Transverse colon (tissue), 4 donors: ENCODE data around the gene RSPO4. TPM values are rescaled to one million over a fixed set of nuclear protein-coding genes. Genes with fewer than 3 reads are reported as not detected.

ENCODE experiments used
- DNase-seq: peaks from one replicate; pipeline ENCODE4 v3.0.0-alpha.2; 2019
- H3K27ac ChIP-seq, 4 donors: fragments of 200-600 bp; sonication (generic); 2 replicates each; pipeline ENCODE4 v1.5.1; 2016 to 2018; ENCODE audit warnings: inconsistent platforms in 4 of 4
- H3K27me3 ChIP-seq: fragments of 200-600 bp; sonication (generic); 2 replicates; pipeline ENCODE4 v1.5.1; 2017; ENCODE audit warnings: inconsistent platforms
- H3K36me3 ChIP-seq, 4 donors: fragments of 200-600 bp; sonication (generic); 2 replicates each; pipeline ENCODE4 v1.5.1; 2017 to 2019; ENCODE audit warnings: inconsistent platforms in 4 of 4
- H3K4me1 ChIP-seq, 4 donors: fragments of 200-600 bp; sonication (generic); 2 replicates each; pipeline ENCODE4 v1.5.1; 2017 to 2020; ENCODE audit warnings: inconsistent platforms in 4 of 4
- H3K4me3 ChIP-seq, 4 donors: fragments of 200-600 bp; sonication (generic); 1 replicate in 1 of 4; 2 replicates in 3 of 4; pipeline versions ENCODE4 v1.5.1 to v1.6.1; 2017 to 2019; ENCODE audit warnings: inconsistent platforms in 4 of 4
- H3K9me3 ChIP-seq, 2 donors: fragments of 200-600 bp; sonication (generic); 2 replicates each; pipeline ENCODE4 v1.5.1; 2017 to 2019; ENCODE audit warnings: inconsistent platforms in 2 of 2
- EP300 ChIP-seq: sonication (generic); formaldehyde crosslinking; IDR thresholded peaks from one replicate; pipeline ENCODE4 v1.6.1; 2017; ENCODE audit warnings: antibody characterized with exemption, low read depth
- POLR2A ChIP-seq: fragments of 450-650 bp; IDR thresholded peaks from one replicate; pipeline ENCODE4 v1.6.1; 2016; ENCODE audit warnings: antibody characterized with exemption, mild to moderate bottlenecking, moderate library complexity
- POLR2AphosphoS5 ChIP-seq, 3 donors: sonication (generic); formaldehyde crosslinking; IDR thresholded peaks; one replicate each; pipeline ENCODE4 v1.6.1; 2016; ENCODE audit warnings: antibody characterized with exemption in 3 of 3
- WGBS, 2 donors: methylation state at CpG; one replicate each; pipeline ENCODE4 v1.1.5; 2018; ENCODE audit warnings: low coverage in 1 of 2; 5-methylcytosine and 5-hydroxymethylcytosine counted together
- in situ Hi-C, 4 donors: fragments of 200-750 bp; cut with MboI; loops; one replicate each; pipeline versions ENCODE4 v1.15.0 to v1.15.1; 2017; ENCODE audit warnings: low sequenced_read_pairs in 3 of 4, low pct_ligation_motif_present in 1 of 4, low pct_unique_long_range_greater_than_20kb in 1 of 4
- intact Hi-C: fragments of 100-400 bp; cut with DNase I; formaldehyde crosslinking; loops from one replicate; pipeline ENCODE4 v1.15.1; 2023; ENCODE audit warnings: low total_unique reads
- total RNA-seq, 4 donors: library from RNA; depleted of rRNA; stranded (reverse); fragments of >200 nt; gene quantifications; one replicate each; pipeline ENCODE4 v1.1.0, GENCODE V29; 2016
- TF ChIP-seq, protein P1 (sequence below), 5 experiments: fragments of 200-600 bp in 3 of 5; fragments of 450-650 bp in 2 of 5; sonication (generic) in 3 of 5; IDR thresholded peaks; 1 replicate in 2 of 5; 2 replicates in 3 of 5; pipeline ENCODE4 v1.5.1; 2016 to 2017; ENCODE audit warnings: antibody characterized with exemption in 5 of 5, inconsistent platforms in 3 of 5, mild to moderate bottlenecking in 2 of 5, moderate library complexity in 1 of 5

Gene RSPO4
- total RNA-seq, 4 donors from 2014 or later = not detected

DNA sequence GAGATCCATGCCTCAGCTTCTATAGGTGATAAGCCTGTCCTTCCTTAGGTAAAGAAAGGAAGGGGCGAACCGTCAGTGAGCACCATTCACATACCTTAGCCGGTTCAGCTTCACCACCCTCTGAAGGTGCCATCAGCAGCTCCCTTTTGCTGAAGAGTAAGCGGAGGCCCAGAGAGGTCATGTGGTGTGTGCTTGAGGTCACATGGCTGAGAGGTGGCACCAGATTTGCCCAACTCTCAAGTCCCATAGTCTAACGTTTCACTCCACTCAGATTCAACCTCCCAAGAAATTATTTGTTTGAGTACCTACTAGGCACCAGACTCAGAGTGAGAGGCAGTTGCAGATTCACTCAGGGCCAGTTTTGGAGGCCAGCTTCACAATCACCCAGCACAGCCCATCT lies 18.5 kb upstream of the RSPO4 start:
- WGBS, 2 donors = 88% methylated on average over 5 of the region's 5 CpGs; no CpG with 5 or more reads in 1 of the 2 donors
- Histone ChIP-seq H3K4me3 (no peak overlapping the region), H3K36me3 (no peaks in the 10 kb centered on the region), H3K27ac (no peak overlapping the region), H3K4me1 (no peaks in the 10 kb centered on the region), H3K27me3 (no peaks in the 10 kb centered on the region), H3K9me3 (no peaks in the 10 kb centered on the region)
- DNase-seq = no peak
- TF ChIP-seq EP300 (no peak), POLR2AphosphoS5 (IDR thresholded peaks at IDR 0.05) (no peak), POLR2A (no peak)
- TF ChIP-seq, protein P1, sequence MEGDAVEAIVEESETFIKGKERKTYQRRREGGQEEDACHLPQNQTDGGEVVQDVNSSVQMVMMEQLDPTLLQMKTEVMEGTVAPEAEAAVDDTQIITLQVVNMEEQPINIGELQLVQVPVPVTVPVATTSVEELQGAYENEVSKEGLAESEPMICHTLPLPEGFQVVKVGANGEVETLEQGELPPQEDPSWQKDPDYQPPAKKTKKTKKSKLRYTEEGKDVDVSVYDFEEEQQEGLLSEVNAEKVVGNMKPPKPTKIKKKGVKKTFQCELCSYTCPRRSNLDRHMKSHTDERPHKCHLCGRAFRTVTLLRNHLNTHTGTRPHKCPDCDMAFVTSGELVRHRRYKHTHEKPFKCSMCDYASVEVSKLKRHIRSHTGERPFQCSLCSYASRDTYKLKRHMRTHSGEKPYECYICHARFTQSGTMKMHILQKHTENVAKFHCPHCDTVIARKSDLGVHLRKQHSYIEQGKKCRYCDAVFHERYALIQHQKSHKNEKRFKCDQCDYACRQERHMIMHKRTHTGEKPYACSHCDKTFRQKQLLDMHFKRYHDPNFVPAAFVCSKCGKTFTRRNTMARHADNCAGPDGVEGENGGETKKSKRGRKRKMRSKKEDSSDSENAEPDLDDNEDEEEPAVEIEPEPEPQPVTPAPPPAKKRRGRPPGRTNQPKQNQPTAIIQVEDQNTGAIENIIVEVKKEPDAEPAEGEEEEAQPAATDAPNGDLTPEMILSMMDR (IDR thresholded peaks at IDR 0.05) = no peak
- in situ Hi-C loops = no loop called here
- intact Hi-C loops = no loop called here

DNA sequence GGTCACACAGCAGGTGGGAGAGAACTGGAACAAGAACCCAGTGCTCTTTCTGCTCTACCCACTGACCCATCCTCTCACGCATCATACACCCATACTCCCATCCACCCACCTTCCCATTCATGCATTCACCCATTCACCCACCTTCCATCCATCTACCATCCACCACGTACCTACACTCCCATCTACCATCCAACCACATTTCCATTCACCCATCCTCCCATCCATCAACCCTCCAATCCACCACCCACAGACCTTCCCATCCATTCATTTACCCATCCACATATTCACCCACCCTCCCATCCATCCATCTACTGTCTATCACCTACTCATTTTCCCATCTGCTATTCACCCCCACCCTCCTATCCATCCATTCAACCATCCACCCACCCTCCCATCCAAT lies 17.2 kb upstream of the RSPO4 start:
- Histone ChIP-seq H3K27ac (no peak overlapping the region), H3K36me3 (no peaks in the 10 kb centered on the region), H3K4me3 (no peak overlapping the region), H3K9me3 (no peaks in the 10 kb centered on the region), H3K27me3 (no peaks in the 10 kb centered on the region), H3K4me1 (no peaks in the 10 kb centered on the region)
- DNase-seq = no peak
- intact Hi-C loops = no loop called here
- no peak for TF ChIP-seq EP300
- TF ChIP-seq, protein P1 (IDR thresholded peaks at IDR 0.05) = no peak
- no peak for TF ChIP-seq POLR2AphosphoS5 (IDR thresholded peaks at IDR 0.05)
- TF ChIP-seq POLR2A = no peak
- 52 to 72% methylated on average over 2 of the region's 2 CpGs for WGBS, 2 donors
- in situ Hi-C loops = no loop called here

DNA sequence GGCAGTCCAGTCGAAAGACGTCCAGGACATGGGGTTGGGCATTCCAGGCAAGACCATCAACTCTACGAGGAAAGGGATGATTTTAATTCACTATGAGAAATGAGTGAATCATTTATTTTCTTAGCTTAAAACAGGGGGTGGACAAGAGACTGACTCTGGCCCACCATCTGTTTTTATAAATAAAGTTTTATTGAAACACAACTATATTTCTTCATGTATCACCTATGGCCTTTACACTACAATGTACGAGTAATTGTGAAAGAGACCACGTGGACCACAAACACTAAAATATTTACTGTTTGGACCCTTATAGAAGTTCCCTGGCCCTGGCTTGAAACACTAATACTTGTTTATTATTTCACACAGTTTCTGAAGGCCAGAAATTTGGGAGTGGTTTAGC lies 15.6 kb upstream of the RSPO4 start:
- no peak for DNase-seq
- Histone ChIP-seq H3K27ac (no peak overlapping the region), H3K4me1 (no peaks in the 10 kb centered on the region), H3K9me3 (no peaks in the 10 kb centered on the region), H3K36me3 (no peaks in the 10 kb centered on the region), H3K27me3 (no peaks in the 10 kb centered on the region), H3K4me3 (no peak overlapping the region)
- intact Hi-C loops = no loop called here
- in situ Hi-C loops = no loop called here
- TF ChIP-seq, protein P1 (IDR thresholded peaks at IDR 0.05) = no peak
- no peak for TF ChIP-seq POLR2A
- TF ChIP-seq EP300 = no peak
- TF ChIP-seq POLR2AphosphoS5 (IDR thresholded peaks at IDR 0.05) = no peak
- 45 to 73% methylated on average over 5 of the region's 5 CpGs for WGBS, 2 donors

DNA sequence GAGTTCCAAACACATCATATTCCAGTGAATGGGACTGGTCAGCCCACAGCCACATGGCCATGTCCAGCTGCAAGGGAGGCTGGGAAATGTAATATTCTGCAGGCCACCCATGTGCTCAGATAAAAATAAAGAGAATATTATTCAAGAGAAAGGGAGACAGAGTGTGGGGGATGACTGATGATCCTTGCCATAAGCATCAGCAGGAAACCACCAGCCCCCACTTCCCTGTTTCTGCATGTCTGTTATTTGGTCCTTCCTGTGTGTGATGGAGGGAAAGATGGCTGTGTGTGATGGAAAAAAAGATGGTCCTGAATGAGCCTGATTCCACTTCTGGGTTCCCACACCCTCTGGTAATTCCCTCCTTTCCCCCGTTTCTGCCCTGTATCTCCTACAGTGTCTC lies 13.1 kb upstream of the RSPO4 start:
- Histone ChIP-seq H3K27ac (no peak overlapping the region), H3K36me3 (no peaks in the 10 kb centered on the region), H3K9me3 (no peaks in the 10 kb centered on the region), H3K4me3 (no peak overlapping the region), H3K27me3 (no peaks in the 10 kb centered on the region), H3K4me1 (no peaks in the 10 kb centered on the region)
- WGBS, 2 donors = 50% methylated on average over 1 of the region's 1 CpG; no CpG with 5 or more reads in 1 of the 2 donors
- DNase-seq = no peak
- intact Hi-C loops = no loop called here
- in situ Hi-C loops = no loop called here
- TF ChIP-seq POLR2A (no peak), EP300 (no peak), POLR2AphosphoS5 (IDR thresholded peaks at IDR 0.05) (no peak)
- TF ChIP-seq, protein P1 (IDR thresholded peaks at IDR 0.05) = no peak
